HL-60 (cell line): Measurements from ENCODE around the gene SERPINA6.

Source experiments
- DNase-seq, 2 experiments: peaks; one replicate each; pipeline ENCODE4 v3.0.0-alpha.2; 2010 to 2020; ENCODE audit warnings: low read depth in 1 of 2, low spot score in 1 of 2
- H3K27ac ChIP-seq: fragments of 250-450 bp; sonication (Bioruptor Pico); replicated peaks from 2 replicates; pipeline ENCODE4 v1.5.1; 2020; ENCODE audit warnings: mild to moderate bottlenecking, moderate library complexity
- H3K27me3 ChIP-seq: fragments of 250-450 bp; sonication (Bioruptor Pico); 2 replicates; pipeline ENCODE4 v1.5.1; 2021; ENCODE audit warnings: mild to moderate bottlenecking, moderate library complexity; ENCODE audit not compliant: insufficient read depth, poor library complexity, severe bottlenecking
- H3K4me3 ChIP-seq: replicated peaks from 2 replicates; pipeline ENCODE4 v1.5.1; 2011; ENCODE audit warnings: mild to moderate bottlenecking, control low read depth, low read length; ENCODE audit not compliant: insufficient read depth
- GABPA ChIP-seq: IDR thresholded peaks from 2 replicates; pipeline ENCODE4 v1.6.1; 2012; ENCODE audit warnings: low read depth
- POLR2AphosphoS5 ChIP-seq: IDR thresholded peaks from 2 replicates; pipeline ENCODE4 v1.6.1; 2012; ENCODE audit warnings: low read depth
- SPI1 ChIP-seq: IDR thresholded peaks from 2 replicates; pipeline ENCODE4 v1.6.1; 2012; ENCODE audit warnings: low read depth, mild to moderate bottlenecking, borderline replicate concordance
- TF ChIP-seq, protein P1 (sequence below): IDR thresholded peaks from 2 replicates; pipeline ENCODE4 v1.6.1; 2012; ENCODE audit warnings: low read depth; ENCODE audit not compliant: insufficient replicate concordance
- TF ChIP-seq, protein P2 (sequence below): IDR thresholded peaks from one replicate; pipeline ENCODE4 v1.5.1; 2011; ENCODE audit warnings: low read length, control low read depth, inconsistent platforms; ENCODE audit not compliant: insufficient read depth

Gene SERPINA6

DNA sequence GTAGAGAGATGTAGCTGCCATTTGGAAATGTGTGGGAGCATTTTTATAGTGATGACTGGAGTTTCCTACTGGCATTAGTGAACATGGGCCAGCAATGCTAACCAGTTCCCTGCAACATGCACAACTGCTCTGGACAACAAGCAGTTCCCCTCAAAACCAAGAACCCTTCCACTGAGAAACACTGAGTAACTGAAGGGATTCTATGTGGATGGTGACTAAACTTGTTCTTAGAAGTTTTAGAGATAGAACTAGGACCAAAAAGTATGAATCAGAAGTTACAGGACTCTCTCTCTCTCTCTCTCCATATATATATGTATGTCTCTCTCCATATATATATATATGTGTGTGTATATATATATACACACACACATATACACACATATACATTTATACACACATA lies 38.0 kb downstream of the SERPINA6 start:
- Histone ChIP-seq H3K27me3 (peaks cover 4% of the 10 kb centered on the region), H3K4me3 (no peak overlapping the region), H3K27ac (no peak overlapping the region)
- TF ChIP-seq POLR2AphosphoS5 (no peak), GABPA (no peak), SPI1 (no peak)
- TF ChIP-seq, protein P1, sequence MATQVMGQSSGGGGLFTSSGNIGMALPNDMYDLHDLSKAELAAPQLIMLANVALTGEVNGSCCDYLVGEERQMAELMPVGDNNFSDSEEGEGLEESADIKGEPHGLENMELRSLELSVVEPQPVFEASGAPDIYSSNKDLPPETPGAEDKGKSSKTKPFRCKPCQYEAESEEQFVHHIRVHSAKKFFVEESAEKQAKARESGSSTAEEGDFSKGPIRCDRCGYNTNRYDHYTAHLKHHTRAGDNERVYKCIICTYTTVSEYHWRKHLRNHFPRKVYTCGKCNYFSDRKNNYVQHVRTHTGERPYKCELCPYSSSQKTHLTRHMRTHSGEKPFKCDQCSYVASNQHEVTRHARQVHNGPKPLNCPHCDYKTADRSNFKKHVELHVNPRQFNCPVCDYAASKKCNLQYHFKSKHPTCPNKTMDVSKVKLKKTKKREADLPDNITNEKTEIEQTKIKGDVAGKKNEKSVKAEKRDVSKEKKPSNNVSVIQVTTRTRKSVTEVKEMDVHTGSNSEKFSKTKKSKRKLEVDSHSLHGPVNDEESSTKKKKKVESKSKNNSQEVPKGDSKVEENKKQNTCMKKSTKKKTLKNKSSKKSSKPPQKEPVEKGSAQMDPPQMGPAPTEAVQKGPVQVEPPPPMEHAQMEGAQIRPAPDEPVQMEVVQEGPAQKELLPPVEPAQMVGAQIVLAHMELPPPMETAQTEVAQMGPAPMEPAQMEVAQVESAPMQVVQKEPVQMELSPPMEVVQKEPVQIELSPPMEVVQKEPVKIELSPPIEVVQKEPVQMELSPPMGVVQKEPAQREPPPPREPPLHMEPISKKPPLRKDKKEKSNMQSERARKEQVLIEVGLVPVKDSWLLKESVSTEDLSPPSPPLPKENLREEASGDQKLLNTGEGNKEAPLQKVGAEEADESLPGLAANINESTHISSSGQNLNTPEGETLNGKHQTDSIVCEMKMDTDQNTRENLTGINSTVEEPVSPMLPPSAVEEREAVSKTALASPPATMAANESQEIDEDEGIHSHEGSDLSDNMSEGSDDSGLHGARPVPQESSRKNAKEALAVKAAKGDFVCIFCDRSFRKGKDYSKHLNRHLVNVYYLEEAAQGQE, result no peak
- TF ChIP-seq, protein P2, sequence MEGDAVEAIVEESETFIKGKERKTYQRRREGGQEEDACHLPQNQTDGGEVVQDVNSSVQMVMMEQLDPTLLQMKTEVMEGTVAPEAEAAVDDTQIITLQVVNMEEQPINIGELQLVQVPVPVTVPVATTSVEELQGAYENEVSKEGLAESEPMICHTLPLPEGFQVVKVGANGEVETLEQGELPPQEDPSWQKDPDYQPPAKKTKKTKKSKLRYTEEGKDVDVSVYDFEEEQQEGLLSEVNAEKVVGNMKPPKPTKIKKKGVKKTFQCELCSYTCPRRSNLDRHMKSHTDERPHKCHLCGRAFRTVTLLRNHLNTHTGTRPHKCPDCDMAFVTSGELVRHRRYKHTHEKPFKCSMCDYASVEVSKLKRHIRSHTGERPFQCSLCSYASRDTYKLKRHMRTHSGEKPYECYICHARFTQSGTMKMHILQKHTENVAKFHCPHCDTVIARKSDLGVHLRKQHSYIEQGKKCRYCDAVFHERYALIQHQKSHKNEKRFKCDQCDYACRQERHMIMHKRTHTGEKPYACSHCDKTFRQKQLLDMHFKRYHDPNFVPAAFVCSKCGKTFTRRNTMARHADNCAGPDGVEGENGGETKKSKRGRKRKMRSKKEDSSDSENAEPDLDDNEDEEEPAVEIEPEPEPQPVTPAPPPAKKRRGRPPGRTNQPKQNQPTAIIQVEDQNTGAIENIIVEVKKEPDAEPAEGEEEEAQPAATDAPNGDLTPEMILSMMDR, result no peak
- no peak for DNase-seq

DNA sequence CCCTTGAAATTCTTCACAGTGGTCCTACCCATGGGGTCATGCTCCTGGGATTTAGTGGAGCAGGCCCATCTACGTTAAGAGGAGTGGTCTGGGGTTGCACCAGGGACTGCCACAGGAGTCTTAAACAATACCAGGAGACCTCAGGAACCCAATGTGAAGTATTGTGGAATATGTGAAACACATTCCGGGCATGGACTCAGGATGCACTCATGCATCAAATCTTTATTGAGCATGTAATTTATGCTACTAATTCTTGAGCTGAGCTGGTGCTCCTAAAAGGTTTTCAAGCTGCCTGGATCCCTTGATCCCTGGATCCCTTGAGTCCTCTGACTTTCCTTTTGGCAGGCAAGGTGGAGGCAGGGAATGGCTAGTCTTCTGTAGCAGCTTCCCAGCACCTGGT lies 38.9 kb downstream of the SERPINA6 start:
- TF ChIP-seq GABPA (no peak), POLR2AphosphoS5 (no peak), SPI1 (no peak)
- TF ChIP-seq, protein P1, result no peak
- TF ChIP-seq, protein P2, result no peak
- Histone ChIP-seq H3K27me3 (peaks cover 4% of the 10 kb centered on the region), H3K27ac (no peak overlapping the region), H3K4me3 (no peak overlapping the region)
- DNase-seq, result no peak

DNA sequence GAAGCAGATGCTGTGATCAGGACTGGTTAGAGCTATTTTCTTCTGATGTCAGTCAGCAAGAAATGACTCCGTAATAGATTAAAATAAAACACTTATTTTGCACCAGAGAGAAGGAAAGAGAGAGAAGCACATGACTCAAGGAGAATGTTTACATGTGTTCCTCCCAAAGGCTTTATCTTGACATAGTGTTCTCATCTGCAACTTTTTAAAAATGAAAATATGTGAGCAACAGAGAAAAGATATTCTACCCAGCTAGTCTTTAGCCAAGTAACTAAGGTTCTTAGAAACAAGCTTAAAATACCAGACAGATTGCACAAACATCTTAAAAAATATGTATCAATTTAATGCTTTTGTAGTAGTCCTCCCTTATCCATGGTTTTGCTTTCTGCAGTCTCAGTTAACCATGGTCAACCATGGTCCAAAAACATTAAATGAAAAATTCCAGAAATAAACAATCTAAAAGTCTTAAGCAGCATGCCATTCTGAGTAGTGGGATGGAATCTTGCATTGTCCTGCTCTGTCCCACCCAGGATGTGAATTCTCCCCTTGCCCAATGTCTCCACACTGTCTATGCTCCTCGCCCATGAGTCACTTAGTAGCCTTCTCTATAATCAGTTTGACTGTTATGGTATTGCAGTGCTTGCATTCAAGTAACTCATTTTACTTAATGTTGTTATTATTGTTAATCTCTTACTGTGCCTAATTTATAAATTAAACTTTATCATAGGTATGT lies 40.0 kb downstream of the SERPINA6 start:
- Histone ChIP-seq H3K27ac (no peak overlapping the region), H3K4me3 (no peak overlapping the region), H3K27me3 (peaks cover 7% of the 10 kb centered on the region)
- DNase-seq, result no peak
- TF ChIP-seq SPI1, result no peak
- TF ChIP-seq POLR2AphosphoS5, result no peak
- no peak for TF ChIP-seq GABPA
- TF ChIP-seq, protein P1, result no peak
- TF ChIP-seq, protein P2, result no peak
